ENCODE data around the gene COPS9. TPM values are rescaled to one million over a fixed set of nuclear protein-coding genes. Genes with fewer than 3 reads are reported as not detected.
A peak's percentile ranks its signal among the peaks of the same experiment; 100 is the strongest.

The COPS9 gene
- 139 to 162 TPM (median 140 TPM) in 3 replicates for total RNA-seq
- long read RNA-seq, transcript COPS9-205 (3 exons, 418 nt): major isoform, 86 of 87 reads
- long read RNA-seq, partial matches to known transcripts: 0 of 87 reads
- long read RNA-seq, other reads (novel, unspliced or antisense): 0 of 87 reads

DNA sequence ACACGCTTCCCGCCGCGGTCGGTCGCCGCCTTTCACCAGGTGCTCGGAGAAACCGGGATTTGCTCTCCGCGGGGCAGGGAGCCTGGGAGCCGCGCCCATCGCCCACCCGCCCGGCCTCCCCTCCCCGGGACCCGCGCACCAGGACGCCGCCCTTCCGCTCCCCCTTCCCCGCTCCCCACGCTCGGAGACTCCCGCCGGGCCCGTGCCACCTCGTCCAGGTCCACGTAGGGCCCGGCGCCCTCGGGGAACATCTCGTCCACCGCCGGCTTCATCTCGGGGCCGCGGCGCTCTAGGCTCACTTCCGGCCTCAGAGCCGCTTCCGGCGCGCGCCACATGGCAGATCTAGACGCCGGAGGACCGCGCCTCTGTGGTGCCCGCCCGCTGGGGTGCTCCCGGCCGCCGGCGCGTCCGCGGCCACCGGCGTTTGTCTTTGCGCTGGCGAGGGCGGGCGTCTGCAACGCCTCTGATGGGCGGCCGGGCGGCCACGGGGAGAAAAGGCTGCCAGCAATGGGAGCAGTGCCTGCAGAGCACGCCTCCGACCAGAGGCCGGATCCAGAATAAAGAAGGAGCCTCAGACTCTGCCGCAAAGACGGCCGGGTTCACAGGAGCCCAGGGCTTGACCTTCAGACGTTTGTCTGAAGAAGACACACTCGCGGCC is at the start of gene COPS9:
TSS of gene COPS9 (minus strand) at position 293 of the 658 bp plus-strand sequence. CDS start at position 272, 21 bp downstream.
- peaks cover 11% of the 10 kb centered on the region for H3K36me3 Mint-ChIP-seq (ENCODE audit: low read depth)
- peak within 1 kb of the TSS; percentile 95 for H3K4me3 Mint-ChIP-seq (ENCODE audit: unreplicated experiment)
- TF ChIP-seq, protein P1, sequence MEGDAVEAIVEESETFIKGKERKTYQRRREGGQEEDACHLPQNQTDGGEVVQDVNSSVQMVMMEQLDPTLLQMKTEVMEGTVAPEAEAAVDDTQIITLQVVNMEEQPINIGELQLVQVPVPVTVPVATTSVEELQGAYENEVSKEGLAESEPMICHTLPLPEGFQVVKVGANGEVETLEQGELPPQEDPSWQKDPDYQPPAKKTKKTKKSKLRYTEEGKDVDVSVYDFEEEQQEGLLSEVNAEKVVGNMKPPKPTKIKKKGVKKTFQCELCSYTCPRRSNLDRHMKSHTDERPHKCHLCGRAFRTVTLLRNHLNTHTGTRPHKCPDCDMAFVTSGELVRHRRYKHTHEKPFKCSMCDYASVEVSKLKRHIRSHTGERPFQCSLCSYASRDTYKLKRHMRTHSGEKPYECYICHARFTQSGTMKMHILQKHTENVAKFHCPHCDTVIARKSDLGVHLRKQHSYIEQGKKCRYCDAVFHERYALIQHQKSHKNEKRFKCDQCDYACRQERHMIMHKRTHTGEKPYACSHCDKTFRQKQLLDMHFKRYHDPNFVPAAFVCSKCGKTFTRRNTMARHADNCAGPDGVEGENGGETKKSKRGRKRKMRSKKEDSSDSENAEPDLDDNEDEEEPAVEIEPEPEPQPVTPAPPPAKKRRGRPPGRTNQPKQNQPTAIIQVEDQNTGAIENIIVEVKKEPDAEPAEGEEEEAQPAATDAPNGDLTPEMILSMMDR (IDR thresholded peaks at IDR 0.05): peak; percentile 12
- H3K27ac Mint-ChIP-seq (ENCODE audit: unreplicated experiment): peak within 1 kb of the TSS; percentile 89
- peak; percentile 95 for DNase-seq (ENCODE audit: low spot score)
- no peaks in the 10 kb centered on the region for H3K9me3 Mint-ChIP-seq (ENCODE audit: low read depth)
- H3K27me3 Mint-ChIP-seq (ENCODE audit: low read depth): peaks cover 2% of the 10 kb centered on the region
- peaks cover 24% of the 10 kb centered on the region for H3K4me1 Mint-ChIP-seq (ENCODE audit: low read depth)

GRCh38 chr2:240184656-240185055 is 48.6 kb upstream of the COPS9 start:
- H3K9me3 Mint-ChIP-seq (ENCODE audit: low read depth): peaks cover 15% of the 10 kb centered on the region
- peak; percentile 34 for DNase-seq (ENCODE audit: low spot score)
- TF ChIP-seq, protein P1 (IDR thresholded peaks at IDR 0.05): no peak
- no peak overlapping the region for H3K27ac Mint-ChIP-seq (ENCODE audit: unreplicated experiment)
- H3K27me3 Mint-ChIP-seq (ENCODE audit: low read depth): peaks cover 53% of the 10 kb centered on the region
- H3K36me3 Mint-ChIP-seq (ENCODE audit: low read depth): peaks cover 6% of the 10 kb centered on the region
- no peaks in the 10 kb centered on the region for H3K4me1 Mint-ChIP-seq (ENCODE audit: low read depth)
- no peak overlapping the region for H3K4me3 Mint-ChIP-seq (ENCODE audit: unreplicated experiment)

- no peak overlapping the region for H3K4me3 Mint-ChIP-seq (ENCODE audit: unreplicated experiment)
- no peaks in the 10 kb centered on the region for H3K4me1 Mint-ChIP-seq (ENCODE audit: low read depth)
- no peak overlapping the region for H3K27ac Mint-ChIP-seq (ENCODE audit: unreplicated experiment)
- H3K9me3 Mint-ChIP-seq (ENCODE audit: low read depth): peaks cover 15% of the 10 kb centered on the region
- peaks cover 48% of the 10 kb centered on the region for H3K27me3 Mint-ChIP-seq (ENCODE audit: low read depth)
- peaks cover 6% of the 10 kb centered on the region for H3K36me3 Mint-ChIP-seq (ENCODE audit: low read depth)
- TF ChIP-seq, protein P1 (IDR thresholded peaks at IDR 0.05): no peak
- DNase-seq (ENCODE audit: low spot score): peak; percentile 83
Observed at GRCh38 chr2:240183875-240184590, 47.9 kb upstream of the COPS9 start.

GRCh38 chr2:240183006-240183874 is 47.1 kb upstream of the COPS9 start:
- peaks cover 9% of the 10 kb centered on the region for H3K9me3 Mint-ChIP-seq (ENCODE audit: low read depth)
- H3K4me3 Mint-ChIP-seq (ENCODE audit: unreplicated experiment): no peak overlapping the region
- no peaks in the 10 kb centered on the region for H3K4me1 Mint-ChIP-seq (ENCODE audit: low read depth)
- peaks cover 48% of the 10 kb centered on the region for H3K27me3 Mint-ChIP-seq (ENCODE audit: low read depth)
- H3K27ac Mint-ChIP-seq (ENCODE audit: unreplicated experiment): no peak overlapping the region
- peak; percentile 80 for DNase-seq (ENCODE audit: low spot score)
- TF ChIP-seq, protein P1 (IDR thresholded peaks at IDR 0.05): no peak
- H3K36me3 Mint-ChIP-seq (ENCODE audit: low read depth): peaks cover 6% of the 10 kb centered on the region
